NOMO-1 (cell line): ENCODE results near the gene TRPM2.

Experiments
- DNase-seq, 2 experiments: peaks; one replicate each; lab custom pipeline; 2025; ENCODE audit not compliant: unreplicated experiment in 2 of 2; lab: John Stamatoyannopoulos, UW

The TRPM2 gene

DNA sequence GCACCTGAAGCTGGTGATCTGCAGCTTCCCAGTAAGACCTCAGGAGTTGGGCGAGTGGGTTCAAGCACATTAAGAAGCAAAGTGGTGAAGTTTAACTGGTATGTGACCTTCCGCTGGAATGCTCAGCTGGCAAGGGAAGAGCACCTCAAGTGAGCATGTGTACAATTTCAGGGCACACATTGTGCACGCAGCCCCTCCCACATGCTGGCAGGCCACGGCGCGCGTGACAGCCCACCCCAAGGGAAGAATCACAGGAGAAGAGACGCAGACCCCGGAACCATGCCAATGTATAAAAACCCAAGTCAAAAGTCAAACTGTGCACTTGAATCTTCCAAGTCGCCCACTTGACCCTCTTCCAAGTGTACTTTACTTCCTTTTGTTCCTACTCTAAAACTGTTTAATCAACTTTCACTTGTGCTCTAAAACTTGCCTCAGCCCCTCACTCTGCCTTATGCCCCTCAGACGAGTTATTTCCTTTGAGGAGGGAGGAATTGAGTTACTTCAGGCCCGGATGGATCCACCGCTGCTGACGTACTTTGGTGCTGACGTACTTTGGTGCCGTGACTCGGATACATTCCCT, 121.9 kb downstream of the TRPM2 start:
- DNase-seq: no peak

DNA sequence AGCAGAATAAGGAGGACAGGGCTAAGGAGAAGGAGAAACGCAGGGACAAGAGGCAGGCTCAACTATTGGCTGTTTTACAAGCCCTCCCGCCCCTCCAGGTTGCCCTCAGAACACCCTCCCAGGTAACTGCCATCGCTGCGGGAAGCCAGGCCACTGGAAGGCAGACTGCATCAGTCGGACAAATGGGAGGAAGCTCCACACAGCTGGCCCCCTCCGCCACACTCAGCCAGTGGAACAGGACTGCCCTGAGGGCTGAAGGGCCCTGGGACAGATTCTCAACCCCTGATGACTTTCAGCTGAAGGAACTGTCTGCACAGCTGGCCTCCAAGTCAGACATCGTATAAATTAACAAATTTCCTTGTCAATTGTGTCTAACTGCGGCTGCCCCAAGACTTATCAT, 123.7 kb downstream of the TRPM2 start:
- no peak for DNase-seq

DNA sequence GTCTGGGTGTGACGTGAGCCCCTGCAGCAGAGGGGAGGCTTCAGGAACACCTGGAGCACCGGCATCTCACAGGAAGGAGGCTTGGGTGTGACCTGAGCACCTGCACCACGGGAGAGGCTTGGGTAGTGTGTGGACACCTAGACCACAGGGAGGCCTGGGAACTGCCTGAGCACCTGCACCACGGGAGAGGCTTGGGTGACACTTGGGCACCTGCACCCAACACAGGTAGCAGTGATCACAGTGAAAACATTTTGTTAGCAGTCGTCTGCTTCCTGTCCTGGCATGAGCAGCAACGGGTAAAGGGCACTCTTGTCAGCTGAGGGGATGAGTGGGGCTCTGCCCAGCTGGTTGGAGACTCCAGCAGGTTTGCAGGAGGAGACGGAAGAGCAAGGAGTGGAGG, 124.3 kb downstream of the TRPM2 start:
- DNase-seq: no peak

DNA sequence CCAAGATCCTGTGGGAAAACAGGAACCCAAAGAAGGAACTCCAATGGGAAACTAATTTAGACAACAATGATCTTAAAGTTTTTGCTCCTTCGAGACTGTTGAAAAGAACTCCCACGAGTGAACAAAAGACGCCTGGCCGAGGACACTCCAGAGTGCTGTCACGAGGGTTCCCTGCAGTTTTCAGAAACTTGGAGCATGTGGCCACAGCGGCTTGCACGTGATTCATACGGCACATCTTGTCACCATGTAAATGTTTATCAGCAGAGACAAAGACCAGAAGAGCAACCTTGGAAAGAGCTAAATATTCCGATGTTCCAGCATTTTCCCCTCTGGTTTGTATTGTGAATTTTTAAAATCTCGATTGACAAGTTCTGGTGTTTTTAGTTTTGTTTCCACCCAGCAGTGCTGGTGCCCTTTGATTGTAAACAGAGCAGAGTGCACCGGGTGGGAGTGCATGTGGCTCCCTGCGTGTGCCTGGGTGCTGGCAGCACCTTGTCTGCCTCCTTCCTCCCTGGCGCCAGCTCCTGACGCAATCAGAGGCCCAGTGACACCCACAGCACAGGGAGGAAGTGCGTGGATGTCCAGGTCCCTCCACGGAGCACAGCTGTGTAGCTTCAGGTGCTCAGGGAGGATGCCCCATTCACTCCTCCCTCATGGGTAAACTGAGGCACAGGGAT, 124.8 kb downstream of the TRPM2 start:
- no peak for DNase-seq

DNA sequence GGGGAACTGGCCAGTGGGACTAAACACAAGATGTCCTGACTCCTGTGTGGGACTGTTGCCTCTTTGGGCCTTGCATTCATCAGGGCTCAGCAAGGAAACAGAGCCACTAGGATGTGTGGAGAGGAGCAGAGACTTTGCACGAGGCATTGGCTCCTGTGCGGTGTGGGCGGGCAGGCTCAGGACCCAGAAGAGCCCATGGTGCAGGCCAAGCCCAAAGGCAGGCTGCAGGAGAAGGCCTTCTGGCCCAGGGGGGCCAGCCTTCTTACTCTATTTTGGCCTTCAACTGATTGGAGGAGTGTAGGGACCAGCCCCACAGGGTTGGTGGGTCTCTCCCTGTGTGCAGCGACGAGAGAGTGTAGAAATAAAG, 125.4 kb downstream of the TRPM2 start:
- no peak for DNase-seq

DNA sequence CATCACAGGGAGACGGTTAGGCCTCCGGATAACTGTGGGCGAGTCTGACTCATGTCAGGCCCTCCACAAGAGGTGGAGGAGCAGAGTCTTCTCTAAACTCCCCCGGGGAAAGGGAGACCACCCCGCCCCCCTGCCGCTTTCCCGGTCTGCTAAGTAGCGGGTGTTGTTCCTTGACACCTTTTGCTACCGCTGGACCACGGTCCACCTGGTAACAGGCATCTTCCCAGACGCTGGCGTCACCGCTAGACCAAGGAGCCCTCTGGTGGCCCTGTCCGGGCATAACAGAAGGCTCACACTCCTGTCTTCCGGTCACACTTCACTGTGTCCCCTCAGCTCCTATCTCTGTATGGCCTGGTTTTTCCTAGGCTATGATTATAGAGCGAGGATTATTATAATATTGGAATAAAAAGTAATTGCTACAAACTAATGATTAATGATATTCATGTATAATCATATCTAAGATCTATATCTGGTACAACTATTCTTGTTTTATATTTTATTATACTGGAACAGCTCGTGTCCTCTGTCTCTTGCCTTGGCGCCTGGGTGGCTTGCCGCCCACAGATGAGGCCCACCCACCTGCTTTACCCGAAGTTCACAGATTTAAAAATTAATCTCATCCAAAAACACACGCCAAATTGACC, 126.3 kb downstream of the TRPM2 start:
- DNase-seq: peak in 1 of 2 experiments; percentile 6

DNA sequence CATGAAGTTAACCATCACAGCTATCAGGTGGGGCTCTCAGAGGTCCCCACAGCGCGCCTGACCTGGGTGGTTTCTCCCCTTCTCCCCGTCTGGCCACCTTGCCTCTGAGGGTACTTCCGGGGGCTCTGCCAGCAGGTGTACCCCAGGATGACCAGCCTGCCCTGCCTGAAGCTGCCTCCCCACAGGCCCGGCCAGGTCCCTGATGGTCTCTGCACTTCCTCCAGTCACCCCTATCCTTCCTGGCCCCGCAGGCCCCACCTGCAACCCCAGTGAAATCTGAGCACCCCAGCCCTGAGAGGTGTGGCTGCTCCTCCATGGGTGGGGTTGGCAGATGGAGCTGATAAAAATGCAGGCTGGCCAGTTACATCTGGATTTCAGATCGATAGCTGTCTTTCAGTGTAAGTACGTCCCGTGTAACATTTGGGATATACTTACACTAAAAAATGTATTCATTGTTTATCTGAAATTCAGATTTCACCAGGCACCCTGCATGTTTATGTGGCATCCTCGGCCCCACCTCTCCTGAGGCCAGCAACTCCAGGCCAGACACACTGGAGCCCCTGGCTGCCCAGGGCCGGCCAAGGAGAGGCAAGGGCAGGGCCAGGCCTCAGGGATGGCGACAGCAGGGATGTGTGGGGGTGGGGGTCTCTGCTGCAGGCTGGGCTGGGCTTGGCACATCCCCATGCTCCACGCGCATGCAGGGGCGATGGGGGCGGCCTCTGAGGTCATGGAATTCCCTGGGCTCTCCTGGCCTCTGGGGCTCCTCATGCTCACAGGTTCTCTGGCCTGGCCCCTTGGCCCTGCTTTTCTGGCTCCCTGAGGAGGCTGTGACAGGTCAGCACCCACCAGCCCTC, 127.0 kb downstream of the TRPM2 start:
- DNase-seq: no peak

DNA sequence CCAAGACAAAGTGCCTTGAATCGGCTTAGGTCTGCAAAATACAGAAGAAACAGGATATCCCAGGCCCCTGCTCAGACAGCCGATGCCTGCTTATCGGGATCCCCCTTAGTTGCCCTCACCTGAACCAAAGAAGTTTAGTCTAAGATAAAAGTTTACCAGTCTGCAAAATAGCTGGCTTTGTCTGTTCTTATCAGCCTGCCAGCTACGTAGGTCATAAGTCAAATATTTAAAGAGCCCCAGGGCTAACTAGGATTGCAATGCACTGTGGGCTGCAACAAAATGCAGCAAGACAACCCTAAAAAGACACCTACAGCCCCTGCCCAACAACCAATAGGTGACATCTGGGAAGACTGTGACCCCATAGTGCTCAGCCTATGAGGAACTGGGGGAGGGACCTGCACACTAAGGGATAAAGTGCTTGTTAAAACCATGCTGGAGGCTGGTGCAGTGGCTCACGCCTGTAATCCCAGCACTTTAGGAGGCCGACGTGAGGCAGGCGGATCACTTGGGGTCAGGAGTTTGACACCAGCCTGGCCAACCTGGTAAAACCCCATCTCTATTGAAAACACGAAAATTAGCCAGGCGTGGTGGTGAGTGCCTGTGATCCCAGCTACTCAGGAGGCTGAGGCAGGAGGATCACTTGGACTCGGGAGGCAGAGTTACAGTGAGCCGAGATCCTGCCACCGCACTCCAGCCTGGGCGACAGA, 129.3 kb downstream of the TRPM2 start:
- DNase-seq: no peak

DNA sequence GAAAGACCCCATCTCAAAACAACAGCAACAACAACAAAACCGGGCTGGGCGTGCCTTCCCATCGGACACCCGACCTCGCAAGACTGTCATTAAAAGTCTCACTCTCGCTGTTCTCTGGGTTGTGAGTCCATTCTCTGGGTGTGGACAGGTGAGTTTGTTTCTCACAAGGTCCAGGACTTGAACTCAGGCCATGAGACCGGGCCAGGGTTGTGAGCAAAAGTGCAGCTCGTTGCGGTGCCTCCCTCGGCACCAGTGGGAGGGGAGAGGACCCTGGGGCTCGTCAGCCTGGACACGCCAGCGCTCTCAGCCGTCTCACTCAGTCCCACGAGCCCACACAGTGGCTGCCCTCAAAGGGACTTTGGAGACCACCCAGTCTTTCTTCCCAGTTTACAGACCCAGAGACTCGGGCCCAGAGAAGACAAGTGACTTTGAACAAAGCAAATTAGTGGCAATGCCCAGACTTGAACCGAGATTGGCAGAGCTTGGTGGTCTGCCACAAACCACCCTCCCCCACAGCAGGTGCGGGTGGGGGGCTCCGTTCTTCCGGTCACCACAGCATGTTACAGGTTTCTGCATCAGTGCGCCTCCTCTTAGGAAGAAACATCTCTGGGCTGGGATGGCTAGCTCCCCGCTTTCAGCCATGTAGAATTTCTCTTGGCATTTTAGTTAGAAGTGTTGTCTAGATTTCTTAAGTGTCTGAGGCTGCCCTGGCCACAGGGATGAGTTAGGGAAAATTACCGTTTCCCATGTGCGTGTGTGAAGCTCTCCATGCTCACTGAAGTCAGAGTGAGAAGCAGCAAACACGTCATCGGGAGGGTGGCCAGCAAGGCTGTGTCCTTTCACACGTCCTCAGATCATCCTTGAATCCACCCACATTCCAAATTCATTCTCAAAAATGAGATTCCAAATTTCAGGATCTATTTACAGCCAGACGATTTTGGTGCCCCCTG, 130.1 kb downstream of the TRPM2 start:
- no peak for DNase-seq

DNA sequence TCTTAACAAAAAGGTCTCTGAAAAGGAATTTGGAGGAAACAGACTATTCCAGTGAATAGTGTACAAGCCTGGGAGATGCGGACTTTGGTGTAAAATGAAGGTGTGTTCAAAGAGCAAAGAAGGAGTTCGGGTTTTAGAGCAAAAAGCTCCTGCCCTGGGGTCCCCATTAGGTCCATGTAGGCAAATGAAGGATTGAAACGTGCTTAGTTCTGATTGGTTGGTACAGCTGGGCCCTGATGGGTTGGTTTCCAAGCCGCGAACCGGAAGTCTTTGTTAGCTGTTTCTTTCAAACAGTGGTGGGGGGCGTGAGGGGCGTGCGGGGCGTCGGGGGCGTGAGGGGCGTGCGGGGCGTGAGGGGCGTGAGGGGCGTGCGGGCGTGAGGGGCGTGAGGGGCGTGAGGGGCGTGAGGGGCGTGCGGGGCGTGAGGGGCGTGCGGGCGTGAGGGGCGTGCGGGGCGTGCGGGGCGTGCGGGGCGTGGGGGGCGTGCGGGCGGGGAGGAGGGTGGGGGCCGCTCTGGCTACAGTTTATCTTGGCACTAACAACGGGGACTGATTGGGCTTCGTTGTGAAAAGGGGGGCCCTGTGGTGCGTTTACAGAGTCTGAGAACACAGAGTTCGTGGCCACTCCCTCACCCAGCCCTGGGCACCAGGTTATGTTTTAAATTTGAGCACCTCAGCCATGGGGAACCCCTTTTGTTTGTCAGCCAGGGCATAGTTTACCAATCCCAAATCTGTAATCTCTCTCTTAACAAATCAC, 131.3 kb downstream of the TRPM2 start:
- no peak for DNase-seq

DNA sequence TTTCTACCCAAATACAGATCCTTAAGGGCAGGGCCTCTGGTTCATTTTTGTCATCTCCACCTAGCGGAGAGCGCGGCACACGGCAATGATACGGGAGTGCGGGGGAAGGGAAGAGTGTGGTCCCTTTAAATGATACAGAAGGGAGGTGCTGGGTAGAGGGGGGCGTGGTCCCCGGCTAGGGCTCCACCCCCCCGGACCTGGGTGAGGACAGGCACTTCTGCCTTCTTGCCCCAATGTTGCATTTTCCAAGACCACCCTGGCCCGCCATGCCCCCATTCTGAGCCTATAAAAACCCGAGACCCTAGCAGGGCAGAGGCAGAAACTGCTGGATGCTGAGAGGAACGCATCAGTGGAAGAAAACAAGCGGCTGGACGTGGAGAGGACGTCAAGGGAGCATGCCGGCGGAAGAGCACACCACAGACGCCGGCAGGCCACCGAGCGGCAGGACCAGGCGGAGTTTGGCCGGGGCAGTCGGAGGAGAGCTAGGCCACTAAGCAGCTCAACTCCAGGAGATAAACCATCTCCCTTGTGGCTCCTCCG, 131.9 kb downstream of the TRPM2 start:
- peak; percentile 75 to 78 for DNase-seq

DNA sequence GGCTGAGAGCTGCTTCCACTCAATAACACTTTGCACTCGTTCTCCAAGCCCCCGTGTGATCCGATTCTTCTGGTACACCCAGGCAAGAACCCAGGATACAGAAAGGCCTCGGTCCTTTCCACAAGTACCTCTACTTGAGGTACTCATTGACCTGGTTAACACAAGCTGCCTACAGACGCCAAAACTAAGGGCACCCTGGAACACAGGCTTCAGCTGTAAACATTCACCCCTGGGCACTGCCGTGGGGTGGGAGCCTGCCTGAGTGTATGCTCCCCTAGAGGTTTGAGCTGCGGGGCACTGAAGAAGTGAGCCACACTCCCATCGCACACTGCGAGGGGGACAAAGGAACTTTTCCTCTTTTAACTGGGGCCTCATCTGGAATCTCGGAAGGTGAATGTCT, 132.4 kb downstream of the TRPM2 start:
- peak in 1 of 2 experiments; percentile 59 for DNase-seq

DNA sequence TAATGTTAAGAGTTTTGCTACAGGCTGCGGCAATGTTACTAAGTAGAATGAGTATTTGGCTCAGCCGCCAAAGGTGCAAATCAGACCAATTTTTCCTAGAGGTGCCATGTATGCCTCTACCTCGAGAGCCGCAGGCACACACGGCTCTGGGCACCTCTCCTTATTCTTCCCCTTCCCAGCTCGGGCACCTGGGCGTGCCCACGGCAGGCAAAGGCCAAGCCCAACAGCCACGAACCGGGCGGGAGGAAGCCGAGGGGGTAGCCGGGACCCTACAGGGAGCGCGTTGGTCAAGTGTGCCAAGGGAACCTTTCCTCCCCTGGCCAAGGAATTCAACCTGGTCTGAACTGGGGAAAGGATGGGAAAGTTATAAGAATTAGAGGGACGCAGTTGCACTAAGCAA, 132.9 kb downstream of the TRPM2 start:
- no peak for DNase-seq

DNA sequence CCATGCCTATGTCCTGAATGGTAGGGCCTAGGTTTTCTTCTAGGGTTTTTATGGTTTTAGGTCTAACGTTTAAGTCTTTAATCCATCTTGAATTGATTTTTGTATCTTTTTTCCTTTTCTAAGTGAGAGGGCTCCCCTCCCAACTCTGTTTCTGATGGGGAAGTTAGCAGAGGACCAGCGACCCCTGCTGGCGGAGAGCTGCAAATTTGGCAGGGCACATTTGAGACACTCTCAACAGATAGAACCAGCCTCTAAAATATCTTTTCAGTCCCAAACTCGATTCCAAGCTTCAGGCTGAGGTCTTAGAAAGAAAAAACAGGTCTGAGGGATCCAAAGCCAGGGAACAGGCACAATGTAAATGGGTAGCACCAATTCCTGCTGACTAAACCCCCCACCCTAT, 134.4 kb downstream of the TRPM2 start:
- DNase-seq: no peak

DNA sequence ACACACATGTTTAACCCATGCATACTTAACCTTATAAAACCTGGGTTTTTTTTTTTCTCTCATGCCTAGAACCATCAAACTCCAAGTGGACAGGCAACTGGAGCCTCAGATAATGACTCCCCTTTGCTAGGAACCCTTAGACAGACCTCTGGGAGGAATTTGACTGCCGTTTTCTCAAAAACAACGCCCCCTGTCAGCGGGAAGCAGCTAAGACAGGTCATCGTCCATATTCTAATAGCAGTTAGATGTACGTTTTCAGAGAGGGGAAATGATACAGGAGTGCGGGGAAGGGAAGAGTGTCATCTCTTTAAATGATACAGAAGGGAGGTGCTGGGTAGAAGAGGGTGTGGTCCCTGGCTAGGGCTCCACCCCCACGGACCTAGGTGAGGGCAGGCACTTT, 136.5 kb downstream of the TRPM2 start:
- no peak for DNase-seq

DNA sequence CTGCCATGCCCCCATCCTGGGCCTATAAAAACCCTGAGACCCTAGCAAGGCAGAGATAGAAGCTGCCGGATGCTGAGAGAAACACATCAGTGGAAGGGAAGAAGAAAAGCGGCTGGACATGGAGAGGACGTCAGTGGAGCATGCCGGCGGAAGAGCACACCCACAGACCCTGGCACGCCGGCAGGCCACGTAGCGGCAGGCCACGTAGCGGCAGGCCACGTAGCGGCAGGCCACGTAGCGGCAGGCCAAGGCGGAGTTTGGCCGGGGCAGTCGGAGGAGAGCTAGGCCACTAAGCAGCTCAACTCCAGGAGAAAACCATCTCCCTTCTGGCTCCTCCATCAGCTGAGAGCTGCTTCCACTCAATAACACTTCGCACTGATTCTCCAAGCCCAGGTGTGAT, 137.0 kb downstream of the TRPM2 start:
- DNase-seq: no peak

DNA sequence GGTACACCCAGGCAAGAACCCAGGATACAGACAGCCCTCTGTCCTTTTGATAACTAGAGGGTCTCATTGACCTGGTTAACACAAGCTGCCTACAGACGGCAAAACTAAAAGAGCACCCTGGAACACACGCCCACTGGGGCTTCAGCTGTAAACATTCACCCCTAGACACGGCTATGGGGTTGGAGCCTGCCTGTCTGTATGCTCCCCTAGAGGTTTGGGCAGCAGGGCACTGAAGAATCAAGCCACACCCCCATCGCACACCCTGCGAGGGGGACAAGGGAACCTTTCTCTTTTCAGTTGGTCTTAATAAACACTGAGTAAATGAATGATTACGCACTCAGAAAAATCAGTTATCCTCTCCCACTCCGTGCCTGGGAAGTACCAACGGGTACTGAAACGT, 137.4 kb downstream of the TRPM2 start:
- DNase-seq: no peak
